HG02870 (cell line): ENCODE data around the gene KAZN.

Experiments
- ATAC-seq: cut with Tn5 transposase; IDR thresholded peaks from one replicate; pipeline ENCODE4 v1.9.1; 2021; ENCODE audit warnings: mild to moderate bottlenecking, moderate library complexity; ENCODE audit not compliant: unreplicated experiment

KAZN gene

GRCh38 chr1:15141935-15142539, 543.6 kb downstream of the KAZN start:
- no peak for ATAC-seq

DNA sequence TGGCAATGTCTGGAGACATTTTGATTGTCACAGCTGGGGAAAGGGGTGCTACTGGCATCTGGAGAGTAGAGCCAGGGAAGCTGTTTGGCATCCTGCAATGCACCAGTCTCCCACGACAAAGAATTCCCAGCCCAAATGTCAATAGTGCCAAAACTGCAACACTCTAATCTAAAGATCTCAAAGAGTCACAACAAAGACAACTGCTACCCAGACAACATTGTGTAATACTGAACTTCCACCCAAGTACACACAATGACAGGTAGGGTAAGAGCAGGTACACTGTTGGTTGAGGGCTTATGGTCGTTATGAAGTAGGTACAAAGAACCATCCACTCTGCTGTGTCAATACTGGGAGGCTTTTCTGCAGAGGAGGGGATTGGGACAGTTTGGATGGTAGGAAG, 546.8 kb downstream of the KAZN start:
- ATAC-seq, result no peak

GRCh38 chr1:15146142-15146680, 547.7 kb downstream of the KAZN start:
- no peak for ATAC-seq

DNA sequence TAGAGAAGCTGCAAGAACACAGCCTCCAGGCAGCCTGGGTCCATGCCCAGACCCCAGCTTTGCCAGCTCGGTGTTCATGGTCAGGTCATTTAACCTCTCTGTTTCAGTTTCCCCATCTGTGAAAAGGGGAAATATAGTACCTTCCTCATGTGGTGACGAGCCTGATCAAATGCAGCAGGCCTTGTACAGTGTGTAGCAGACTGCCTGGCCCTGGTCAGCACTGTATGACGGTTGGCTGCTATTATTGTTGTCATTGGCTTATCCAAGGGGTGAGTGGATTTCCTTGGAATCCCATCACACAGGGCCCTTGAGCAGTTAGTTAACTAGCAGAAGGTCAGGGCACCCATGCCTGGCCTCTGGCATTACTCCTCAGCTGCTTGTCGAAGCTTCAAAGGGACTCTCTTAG, 548.5 kb downstream of the KAZN start:
- no peak for ATAC-seq

GRCh38 chr1:15148004-15148403, 549.5 kb downstream of the KAZN start:
- no peak for ATAC-seq

DNA sequence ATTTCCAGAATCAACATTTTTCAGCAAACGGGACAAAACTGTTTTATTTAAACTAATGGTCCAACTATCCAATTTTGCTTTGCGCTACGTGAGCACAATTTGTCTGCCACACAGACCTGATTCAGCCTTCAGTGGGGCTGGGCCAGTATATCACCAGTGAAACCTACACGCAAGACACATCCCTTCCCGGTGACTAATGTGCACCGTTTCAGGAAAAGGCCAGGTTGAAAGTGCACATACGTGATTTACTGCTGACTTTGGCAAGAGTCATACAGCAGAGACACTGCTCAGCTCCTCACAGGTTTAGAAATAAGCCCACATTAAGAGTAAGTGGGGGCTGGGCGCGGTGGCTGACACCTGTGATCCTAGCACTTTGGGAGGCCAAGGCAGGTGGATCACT, 550.0 kb downstream of the KAZN start:
- ATAC-seq, result no peak

DNA sequence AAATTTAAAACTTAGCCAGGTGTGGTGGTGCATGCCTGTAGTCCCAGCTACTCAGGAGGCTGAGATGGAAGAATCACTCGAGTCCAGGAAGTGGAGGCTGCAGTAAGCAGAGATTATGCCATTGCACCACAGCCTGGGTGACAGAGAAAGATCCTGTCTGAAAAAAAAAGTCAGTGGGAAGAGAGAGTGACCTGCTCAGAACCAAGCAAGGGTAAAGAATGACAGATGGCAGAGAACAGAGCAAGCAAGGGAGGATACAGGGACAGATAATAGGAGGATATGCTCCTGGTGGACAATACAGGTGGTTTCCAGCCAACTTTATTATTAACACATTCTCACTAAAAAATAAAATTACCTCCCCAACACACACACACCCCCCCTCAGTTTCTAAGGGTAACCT, 550.5 kb downstream of the KAZN start:
- no peak for ATAC-seq

- ATAC-seq, result no peak
Measured at GRCh38 chr1:15150376-15150775, 551.9 kb downstream of the KAZN start.

DNA sequence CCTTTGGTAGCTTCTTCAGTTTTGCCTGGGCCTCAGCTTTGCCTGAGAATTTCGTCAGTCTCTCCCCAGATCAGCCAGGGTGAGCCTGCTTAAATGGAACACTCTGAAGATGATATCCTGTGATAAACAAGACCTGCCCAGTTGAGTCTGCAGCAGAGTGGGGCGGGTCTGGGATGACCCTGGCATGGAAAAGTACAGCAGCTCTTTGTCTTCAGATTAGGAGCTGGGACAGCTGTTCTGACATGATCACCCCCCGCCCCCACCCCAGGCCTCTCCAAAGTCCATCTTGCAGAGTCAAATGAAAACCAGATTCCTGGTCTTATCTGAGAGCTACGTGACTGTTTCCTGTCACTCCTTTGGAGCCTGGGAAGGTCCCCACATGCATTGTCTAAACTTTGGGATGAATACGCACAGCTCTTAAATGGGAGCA, 552.9 kb downstream of the KAZN start:
- ATAC-seq, result no peak

DNA sequence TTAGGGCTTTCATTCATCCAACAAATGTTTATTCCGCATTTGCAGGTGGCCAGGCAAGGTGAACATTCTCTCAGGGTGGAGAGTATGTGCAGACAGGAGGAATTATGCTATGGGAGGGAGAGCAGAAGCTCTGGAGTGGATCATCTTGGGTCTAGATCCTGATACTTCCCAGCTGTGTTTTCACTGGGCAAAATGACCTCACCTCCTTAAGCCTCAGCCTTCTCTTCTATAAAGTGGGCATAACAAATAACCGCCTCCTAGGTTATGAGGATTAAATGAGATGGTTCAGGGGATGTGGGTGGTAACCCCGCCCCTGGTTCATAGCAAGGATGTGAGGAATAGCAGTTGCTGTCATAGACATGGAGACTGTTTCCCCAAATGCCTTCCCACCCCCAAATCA, 553.4 kb downstream of the KAZN start:
- ATAC-seq, result no peak

DNA sequence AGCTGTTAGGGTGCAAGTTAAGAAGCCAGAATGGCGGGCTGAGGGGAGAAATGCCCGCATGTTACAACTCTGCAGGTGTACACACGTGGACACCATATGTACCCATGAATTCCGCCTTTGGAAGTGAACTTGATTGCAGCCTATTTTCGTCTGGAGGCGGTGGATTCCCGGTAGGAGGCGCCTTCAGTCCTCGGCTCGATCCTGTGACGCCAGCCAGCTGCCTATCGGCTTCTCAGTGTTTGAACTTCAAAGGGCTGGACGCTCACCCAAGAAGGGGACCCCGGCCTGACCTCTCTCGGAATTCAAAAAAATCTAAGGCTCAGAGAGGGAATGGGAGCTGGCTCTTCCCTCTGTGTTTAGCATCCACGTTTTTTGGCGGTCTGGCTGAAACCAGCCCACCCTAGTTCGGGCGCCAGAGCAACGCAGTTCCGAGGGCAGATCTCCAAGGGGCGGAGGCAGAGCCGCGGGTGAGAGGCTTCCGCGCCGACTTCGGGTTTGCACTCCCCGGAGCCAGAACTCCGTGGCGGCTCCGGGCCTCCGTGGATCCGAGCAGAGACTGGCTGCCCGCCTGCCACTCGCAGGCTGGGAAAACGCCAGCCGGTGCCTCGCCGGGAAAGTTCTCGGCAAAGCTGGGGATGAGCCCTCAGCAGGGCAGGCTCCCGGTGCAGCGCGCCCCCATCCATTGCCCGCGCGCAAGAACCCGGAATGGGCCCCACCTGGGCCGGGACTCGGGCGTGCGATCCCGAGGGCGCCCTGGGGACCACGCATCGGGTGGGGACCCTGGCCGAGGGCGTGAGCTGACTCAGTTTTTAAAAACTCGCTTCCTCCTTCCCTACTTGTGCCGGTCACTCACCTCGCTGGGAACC, 554.1 kb downstream of the KAZN start:
- ATAC-seq, result no peak

GRCh38 chr1:15153184-15153841, 554.8 kb downstream of the KAZN start, which contains the start of gene TMEM51:
Gene TMEM51 (plus strand): TSS chr1:15153747. CDS start chr1:15215088, 61,341 bp downstream.
- no peak for ATAC-seq

GRCh38 chr1:15153842-15154479, 555.5 kb downstream of the KAZN start:
- no peak for ATAC-seq

- no peak for ATAC-seq
Measured at GRCh38 chr1:15154480-15155036, 556.1 kb downstream of the KAZN start.

- ATAC-seq, result no peak
Measured at GRCh38 chr1:15155191-15155590, 556.7 kb downstream of the KAZN start.

DNA sequence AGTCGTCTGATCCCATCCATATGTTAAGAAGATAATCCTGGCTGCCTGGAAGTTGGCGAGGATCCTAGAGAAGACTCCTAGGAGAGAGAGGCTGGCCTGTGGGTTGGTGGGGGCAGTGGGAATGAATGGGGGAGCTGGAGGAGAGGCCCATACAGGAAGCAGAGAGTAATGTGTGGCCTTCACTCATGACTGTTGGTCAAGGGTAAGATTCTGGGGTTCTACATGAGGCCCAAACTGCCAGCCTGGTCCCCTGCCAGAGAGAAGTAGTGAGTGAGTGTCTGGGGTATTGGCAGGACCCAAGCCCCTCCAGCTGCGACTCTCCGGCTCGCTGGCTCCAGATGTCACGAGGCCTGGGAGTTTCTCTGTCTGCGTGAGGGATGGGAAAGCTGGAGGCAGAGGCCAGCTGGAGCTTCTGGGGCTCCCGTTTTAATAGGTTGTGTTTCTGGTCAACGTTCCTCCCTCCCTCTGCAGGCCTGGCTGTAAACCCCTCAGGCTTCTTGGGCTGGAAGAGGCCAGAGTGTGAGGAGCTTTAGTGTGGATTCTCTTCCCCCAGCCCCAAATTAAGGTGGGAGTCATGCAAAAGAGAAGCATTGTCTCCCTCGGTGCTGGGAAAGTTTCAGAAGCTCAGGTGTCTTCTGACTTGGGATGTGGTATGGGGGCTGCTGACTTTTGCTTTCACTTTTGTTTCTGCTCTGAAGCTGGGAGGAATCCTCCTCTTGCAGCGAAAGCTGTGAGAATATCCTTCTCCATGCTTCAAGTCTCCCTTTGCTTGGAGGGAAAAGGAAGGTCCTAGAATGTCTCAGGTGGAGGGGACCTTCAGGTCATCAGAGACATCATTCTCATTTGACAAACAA, 557.6 kb downstream of the KAZN start:
- ATAC-seq, result no peak

DNA sequence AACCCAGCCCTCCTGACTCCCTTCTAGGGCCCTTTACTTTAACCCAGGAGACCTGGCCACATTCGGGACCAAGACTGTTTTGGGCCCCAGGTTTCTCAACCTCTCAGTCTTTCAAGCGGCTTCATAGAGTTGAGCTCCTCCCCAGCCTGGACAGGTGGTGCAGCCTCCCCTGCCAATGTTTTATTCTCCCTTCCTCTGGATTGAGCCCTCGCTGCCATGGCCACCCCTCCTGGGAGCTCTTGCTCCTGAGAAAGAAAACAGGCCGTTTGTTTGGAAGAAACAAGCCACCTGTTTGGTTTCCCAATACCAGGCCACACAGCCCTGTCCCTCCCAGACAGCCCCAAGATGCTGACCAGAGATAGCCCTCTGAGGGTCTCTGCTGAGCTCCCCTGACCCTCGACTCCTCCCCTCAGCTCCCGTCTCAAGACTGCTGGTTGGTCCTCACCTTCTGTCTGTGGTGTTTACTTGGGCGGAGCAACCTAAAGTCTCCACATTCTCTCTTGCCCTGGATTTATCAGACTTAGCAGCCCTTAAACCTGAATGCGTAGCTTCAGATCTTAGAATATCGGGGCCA, 558.4 kb downstream of the KAZN start:
- no peak for ATAC-seq

GRCh38 chr1:15157524-15158399, 559.3 kb downstream of the KAZN start:
- no peak for ATAC-seq
